WTC11 (cell line): ENCODE data around the gene POLR3G.

Source experiments
- ATF2 ChIP-seq: sonication (generic); formaldehyde crosslinking; IDR thresholded peaks from 2 replicates; pipeline ENCODE4 v1.8.1; 2022; ENCODE audit warnings: low read depth, missing genetic modification reagents, borderline replicate concordance
- CREM ChIP-seq: sonication (generic); formaldehyde crosslinking; IDR thresholded peaks from 2 replicates; pipeline ENCODE4 v1.8.1; 2022; ENCODE audit warnings: mild to moderate bottlenecking, missing genetic modification reagents, moderate library complexity
- CTCF ChIP-seq: fragments of 200-600 bp; IDR thresholded peaks from 2 replicates; pipeline ENCODE4 v1.8.0; 2022; ENCODE audit warnings: antibody characterized with exemption
- FOXK1 ChIP-seq: sonication (generic); formaldehyde crosslinking; IDR thresholded peaks from 2 replicates; pipeline ENCODE4 v1.8.0; 2022; ENCODE audit warnings: mild to moderate bottlenecking, moderate library complexity, missing genetic modification reagents
- IRF2 ChIP-seq: sonication (generic); formaldehyde crosslinking; IDR thresholded peaks from 2 replicates; pipeline ENCODE4 v1.8.0; 2022; ENCODE audit warnings: low read depth, missing genetic modification reagents, borderline replicate concordance
- JUN ChIP-seq: sonication (generic); formaldehyde crosslinking; IDR thresholded peaks from 2 replicates; pipeline ENCODE4 v1.8.0; 2023; ENCODE audit warnings: mild to moderate bottlenecking, missing genetic modification reagents
- MLX ChIP-seq: sonication (generic); formaldehyde crosslinking; IDR thresholded peaks from 2 replicates; pipeline ENCODE4 v1.8.1; 2023; ENCODE audit warnings: mild to moderate bottlenecking, missing genetic modification reagents, moderate library complexity
- SOX15 ChIP-seq: fragments of 250-450 bp; sonication (Bioruptor Pico); IDR thresholded peaks from 2 replicates; pipeline ENCODE4 v1.9.0; 2021; ENCODE audit warnings: mild to moderate bottlenecking
- TCF7 ChIP-seq: sonication (generic); formaldehyde crosslinking; IDR thresholded peaks from 2 replicates; pipeline ENCODE4 v1.8.0; 2022; ENCODE audit warnings: mild to moderate bottlenecking, low read depth, missing genetic modification reagents, moderate library complexity
- USF1 ChIP-seq: sonication (generic); formaldehyde crosslinking; IDR thresholded peaks from 2 replicates; pipeline ENCODE4 v1.8.0; 2022; ENCODE audit warnings: mild to moderate bottlenecking, missing genetic modification reagents
- TF ChIP-seq, protein P1 (sequence below): sonication (generic); formaldehyde crosslinking; IDR thresholded peaks from 2 replicates; pipeline ENCODE4 v1.8.0; 2022; ENCODE audit warnings: missing genetic modification reagents
- TF ChIP-seq, protein P2 (sequence below): sonication (generic); formaldehyde crosslinking; IDR thresholded peaks from 2 replicates; pipeline ENCODE4 v1.8.1; 2022; ENCODE audit warnings: low read depth, mild to moderate bottlenecking, moderate library complexity, missing genetic modification reagents, borderline replicate concordance

DNA sequence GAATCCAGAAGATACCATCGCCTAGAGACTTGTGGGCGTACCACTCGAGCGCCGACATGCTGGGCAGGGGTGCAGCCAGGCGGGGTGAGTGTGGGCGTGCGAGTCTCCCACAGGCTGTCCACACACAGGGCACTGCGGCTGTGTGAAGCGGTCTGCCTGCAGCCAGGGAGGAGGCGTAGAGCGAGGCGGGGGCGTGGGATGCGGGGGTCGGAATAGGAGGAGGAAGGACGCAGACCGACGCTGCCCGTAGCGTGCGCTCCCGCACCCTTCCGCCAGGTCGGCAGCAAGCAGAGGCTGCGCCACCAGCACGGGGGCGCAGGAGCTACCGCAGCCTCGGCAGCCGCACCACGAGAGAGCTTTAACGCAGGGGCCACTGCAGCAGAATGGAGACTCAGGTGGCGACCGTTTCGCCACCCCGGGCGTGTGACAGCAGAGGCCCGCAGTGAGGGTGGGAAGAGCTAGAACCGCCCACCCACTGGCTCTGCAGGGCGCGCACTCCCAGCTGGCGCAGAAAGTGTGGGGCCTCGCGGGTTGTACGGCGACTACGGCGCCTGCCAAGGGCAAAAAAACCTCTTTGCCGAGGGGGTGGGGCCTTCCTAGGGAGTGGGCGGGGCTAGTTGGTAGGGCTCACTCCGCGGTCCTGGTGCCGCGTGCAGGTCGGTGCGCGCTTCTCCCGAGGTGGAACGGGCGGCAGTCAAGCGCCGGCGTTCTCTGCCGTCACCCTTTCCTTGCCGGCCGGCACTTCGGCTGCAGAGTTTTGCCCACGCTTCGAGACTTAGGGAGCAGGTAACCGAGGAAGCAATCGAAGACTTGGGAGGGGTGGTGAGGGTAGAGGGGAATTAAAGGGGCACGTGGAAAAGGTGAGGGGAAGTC, at the start of gene POLR3G, which contains the start of gene MBLAC2:
- TF ChIP-seq SOX15 (no peak), CREM (peak; percentile 84), FOXK1 (peak; percentile 80; the same call in 1 of the 2 replicates), USF1 (CRISPR knock-in tag) (peak; percentile 8; the same call in 1 of the 2 replicates), MLX (CRISPR knock-in tag) (0 out of 2 replicates have a peak, but pooled peaks have one; percentile 73), CTCF (no peak), TCF7 (CRISPR knock-in tag) (peak; percentile 88), IRF2 (CRISPR knock-in tag) (no peak; the same call in 1 of the 2 replicates), ATF2 (CRISPR knock-in tag) (no peak), JUN (CRISPR knock-in tag) (peak; percentile 87)
- TF ChIP-seq, protein P1, sequence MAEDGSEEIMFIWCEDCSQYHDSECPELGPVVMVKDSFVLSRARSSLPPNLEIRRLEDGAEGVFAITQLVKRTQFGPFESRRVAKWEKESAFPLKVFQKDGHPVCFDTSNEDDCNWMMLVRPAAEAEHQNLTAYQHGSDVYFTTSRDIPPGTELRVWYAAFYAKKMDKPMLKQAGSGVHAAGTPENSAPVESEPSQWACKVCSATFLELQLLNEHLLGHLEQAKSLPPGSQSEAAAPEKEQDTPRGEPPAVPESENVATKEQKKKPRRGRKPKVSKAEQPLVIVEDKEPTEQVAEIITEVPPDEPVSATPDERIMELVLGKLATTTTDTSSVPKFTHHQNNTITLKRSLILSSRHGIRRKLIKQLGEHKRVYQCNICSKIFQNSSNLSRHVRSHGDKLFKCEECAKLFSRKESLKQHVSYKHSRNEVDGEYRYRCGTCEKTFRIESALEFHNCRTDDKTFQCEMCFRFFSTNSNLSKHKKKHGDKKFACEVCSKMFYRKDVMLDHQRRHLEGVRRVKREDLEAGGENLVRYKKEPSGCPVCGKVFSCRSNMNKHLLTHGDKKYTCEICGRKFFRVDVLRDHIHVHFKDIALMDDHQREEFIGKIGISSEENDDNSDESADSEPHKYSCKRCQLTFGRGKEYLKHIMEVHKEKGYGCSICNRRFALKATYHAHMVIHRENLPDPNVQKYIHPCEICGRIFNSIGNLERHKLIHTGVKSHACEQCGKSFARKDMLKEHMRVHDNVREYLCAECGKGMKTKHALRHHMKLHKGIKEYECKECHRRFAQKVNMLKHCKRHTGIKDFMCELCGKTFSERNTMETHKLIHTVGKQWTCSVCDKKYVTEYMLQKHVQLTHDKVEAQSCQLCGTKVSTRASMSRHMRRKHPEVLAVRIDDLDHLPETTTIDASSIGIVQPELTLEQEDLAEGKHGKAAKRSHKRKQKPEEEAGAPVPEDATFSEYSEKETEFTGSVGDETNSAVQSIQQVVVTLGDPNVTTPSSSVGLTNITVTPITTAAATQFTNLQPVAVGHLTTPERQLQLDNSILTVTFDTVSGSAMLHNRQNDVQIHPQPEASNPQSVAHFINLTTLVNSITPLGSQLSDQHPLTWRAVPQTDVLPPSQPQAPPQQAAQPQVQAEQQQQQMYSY (CRISPR knock-in tag) = peak; percentile 24
- TF ChIP-seq, protein P2, sequence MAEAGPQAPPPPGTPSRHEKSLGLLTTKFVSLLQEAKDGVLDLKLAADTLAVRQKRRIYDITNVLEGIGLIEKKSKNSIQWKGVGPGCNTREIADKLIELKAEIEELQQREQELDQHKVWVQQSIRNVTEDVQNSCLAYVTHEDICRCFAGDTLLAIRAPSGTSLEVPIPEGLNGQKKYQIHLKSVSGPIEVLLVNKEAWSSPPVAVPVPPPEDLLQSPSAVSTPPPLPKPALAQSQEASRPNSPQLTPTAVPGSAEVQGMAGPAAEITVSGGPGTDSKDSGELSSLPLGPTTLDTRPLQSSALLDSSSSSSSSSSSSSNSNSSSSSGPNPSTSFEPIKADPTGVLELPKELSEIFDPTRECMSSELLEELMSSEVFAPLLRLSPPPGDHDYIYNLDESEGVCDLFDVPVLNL (CRISPR knock-in tag) = peak; percentile 84; the same call in 1 of the 2 replicates
